ENCODE data around the gene WWOX.

The WWOX gene

DNA sequence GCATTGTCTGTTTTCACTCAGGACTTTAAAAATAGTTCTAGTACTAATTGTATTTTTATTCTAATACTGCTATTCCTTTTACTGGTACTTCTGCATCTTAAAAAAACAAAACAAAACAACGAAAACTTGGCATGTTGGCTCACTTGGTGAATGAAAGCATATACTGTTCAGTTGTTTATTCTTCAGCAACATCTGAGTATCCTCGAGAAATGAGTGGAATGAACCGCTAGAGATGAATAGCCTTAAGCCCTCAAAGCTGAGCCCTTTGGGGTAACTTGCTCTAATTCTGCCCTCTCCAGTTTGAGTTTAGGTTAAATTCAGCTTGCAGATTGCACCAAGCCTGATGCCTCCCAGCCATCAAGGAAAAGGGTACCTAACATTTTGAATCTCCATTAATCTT is 126.5 kb downstream of the WWOX start:
- DNase-seq (ENCODE audit: low read depth) = no peak

DNA sequence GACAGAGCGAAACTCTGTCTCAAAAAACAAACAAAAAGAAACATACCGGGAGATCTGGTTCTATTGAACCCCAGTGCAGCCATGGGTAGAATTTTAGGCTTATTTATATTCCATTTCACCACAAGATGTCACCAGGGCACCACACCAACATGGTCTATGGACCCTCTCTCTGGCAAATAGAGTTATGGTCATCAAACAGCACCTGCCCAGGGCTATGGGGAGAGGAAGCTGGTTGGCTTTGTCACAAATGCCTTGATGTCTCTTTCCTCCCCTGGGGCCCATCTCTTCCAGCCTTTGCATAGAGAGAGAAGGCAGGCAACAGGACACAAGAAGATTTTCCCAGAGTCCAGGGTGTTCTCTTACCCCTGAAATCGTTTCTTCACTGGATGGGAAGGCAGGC is 128.4 kb downstream of the WWOX start:
- no peak for DNase-seq (ENCODE audit: low read depth)

DNA sequence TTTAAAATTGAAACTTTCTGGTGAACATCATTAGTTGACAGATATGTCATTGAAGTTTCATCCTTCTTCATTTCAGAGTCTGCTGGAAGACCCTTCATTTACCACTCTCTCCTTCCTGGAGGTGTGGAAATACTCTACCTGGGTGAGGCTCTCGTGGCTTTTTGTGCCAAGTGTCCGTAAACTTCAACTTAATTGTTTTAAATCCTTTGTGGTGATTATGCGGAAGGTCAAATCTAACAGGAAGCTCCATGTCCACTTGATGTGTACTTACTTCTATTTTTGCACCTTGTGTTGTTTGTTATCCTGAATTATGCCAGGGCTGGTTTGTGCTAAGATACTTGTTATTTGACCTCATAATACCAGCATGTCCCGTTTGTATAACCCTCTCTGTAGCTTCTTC is 129.2 kb downstream of the WWOX start:
- DNase-seq (ENCODE audit: low read depth) = no peak

DNA sequence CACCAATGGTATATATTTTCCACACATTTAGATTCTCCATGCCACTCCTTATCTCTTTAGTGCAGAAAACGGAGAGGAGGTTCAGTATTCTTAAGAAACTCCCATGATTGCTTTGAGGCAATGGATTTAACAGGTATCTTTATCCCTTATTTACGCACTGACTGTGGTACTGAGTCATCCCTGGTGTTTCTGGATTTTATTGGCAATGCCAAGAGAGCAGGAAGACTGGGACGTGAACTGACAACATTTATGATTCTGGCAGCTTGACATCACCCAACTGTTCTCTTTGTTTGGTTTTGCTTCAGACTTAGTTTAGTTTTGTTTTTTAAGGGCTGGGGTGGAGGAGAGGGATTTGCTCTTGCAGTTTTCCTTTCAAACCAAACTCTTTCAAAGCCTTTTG is 131.4 kb downstream of the WWOX start:
- DNase-seq (ENCODE audit: low read depth) = no peak

DNA sequence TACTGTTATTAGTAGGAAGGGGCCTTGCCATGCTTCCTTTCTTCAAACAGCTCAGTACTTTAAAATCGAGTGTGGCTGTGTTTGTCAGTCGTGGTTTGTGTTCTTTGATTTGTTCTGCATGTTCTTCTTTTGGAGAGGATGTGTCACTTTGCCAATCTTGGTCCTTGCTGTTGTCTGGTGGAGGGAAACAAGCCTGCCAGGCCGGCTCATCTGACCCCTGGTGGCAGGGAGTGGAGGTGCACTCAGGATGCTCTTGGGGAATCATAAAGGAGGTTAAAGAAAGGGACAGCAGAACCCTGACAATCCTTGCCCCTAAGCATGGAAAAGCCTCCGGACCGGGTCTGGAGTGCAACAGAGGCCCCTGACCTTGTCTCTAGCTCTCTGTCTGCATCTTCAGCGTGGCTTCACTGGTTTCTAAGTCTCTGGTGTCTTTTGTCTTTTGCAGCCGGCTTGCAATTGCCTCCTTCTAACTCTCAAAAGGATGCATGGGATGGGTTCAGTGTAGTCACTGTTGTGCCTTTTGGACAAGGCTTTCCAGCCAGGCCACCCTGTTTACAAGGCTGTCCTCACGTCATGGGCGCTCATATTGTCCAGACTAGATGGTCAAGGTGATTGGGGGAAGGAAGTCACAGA is 135.8 kb downstream of the WWOX start:
- peak; percentile 10 for DNase-seq (ENCODE audit: low read depth)

DNA sequence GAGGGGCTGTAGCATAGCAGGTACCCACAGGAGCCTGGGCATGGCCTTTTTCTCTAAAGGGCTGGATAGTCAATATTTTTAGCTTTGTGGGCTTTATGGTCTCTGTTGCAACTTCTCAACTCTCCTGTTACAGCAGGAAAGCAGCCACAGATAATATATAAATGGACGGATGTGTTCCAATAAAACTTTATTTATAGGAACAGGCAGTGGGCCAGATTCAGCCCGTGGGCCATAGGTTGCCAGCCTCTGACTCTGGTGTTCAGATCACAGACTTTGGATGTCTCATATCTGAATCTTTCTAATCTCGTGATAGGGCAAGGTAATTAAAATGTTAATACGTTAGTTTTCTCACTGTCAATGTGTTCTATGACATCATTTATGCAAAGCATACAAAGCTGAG is 136.4 kb downstream of the WWOX start:
- no peak for DNase-seq (ENCODE audit: low read depth)

DNA sequence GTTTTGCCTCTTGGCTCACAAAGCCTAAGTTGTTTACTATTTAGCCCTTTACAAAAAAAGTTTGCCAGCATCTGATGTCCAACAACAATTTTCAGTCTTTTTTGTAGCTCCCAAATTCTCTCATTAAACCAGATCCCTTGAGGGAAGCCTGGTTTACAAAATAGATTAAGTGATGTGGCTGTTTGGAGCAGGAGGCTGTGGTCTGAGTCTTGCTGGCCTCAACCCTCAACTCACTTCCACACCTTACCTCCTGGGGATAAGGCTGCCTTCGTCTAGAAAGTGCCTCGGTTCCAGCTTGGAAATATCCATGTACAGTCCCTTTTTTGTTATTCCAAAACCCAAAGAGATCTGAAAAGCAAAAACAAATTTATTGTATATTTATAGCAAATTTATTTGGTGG is 138.4 kb downstream of the WWOX start:
- DNase-seq (ENCODE audit: low read depth) = no peak

DNA sequence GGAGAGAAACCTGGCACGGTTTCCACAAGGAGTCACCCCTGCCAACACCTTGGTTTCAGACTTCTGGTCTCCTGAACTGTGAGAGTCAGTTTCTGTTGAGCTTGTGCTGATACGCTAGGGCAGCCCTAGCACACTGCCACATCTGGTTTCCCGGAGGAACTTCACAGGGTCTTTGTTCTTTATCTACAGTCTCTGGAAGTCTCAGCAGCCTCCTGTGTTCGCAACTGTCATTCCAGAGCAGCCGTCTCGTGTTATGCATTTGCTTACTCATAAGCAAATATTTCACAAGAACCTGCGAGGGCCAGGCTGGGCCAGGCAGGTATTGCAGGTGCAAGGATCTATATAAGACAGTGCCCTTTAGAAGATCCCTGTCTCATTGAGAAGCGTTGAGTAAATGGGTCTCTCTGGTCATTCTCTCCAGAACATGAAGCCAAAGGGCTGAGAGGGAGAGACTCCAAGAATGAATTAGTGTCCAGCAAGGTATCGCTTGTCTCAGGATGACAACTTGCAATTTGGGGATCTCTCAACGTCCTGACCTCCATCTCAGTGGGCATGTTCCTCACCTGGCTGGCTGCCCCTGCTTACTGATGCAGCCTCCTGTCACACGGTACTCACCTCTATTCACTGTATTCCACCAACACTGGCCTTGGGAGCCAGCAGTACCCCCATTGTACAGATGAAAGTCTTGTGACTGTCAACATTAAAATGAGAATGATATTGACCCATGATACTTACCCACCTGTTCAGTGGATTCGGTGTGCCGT is 141.2 kb downstream of the WWOX start:
- no peak for DNase-seq (ENCODE audit: low read depth)

DNA sequence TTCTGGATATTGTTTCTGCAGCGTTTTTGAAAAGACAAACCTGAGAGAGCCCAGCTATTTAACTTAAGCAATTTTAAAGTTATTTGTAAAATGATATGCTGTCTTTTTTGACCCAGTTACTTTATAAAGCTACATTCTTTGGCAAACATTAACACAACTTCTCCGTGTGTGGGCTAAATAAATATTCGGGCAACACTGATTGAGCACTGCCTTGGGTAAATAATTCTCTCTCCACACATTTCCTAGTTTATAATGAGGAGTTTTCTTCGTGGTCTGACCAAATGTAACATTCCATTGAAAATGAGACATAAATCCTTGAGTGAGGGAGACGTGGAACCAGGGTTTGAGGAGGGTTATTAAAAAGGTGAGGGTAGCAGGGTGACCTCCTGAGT is 142.8 kb downstream of the WWOX start:
- no peak for DNase-seq (ENCODE audit: low read depth)

DNA sequence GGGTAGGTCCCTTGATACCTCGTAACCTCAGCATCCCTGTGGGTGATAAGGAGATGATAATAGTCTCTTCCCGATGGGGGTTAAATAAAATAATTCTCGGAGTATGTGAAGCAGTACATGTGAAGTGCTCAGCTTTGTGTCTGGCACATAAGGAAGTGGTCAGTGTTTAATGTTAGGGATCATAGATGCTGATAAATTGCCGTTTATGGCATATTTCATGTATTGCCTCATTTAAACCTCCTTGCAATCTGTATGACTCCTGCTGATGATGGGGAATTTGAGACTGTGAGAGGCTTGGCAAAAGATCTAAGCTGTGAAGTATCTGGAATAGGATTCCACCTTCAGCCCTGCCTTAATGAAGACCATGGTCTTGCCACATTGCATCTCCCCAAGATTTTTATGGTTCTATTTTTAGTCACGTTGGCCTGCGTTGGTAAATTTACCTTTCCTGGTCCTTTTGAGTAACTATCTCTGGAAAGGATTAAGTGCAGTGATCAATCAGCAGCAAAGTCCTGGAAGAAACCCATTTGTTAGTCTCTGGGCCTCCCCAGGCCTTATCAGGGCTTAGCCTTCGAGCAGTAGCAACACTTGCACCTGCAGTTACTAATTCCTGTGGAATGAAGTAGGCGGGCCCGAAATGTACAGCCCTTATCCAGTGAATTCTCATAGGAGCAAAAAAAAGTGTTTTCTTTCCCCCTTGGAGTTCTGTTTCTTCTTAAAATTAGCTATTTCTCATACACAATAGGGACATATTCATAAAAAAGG is 144.9 kb downstream of the WWOX start:
- DNase-seq (ENCODE audit: low read depth) = no peak

DNA sequence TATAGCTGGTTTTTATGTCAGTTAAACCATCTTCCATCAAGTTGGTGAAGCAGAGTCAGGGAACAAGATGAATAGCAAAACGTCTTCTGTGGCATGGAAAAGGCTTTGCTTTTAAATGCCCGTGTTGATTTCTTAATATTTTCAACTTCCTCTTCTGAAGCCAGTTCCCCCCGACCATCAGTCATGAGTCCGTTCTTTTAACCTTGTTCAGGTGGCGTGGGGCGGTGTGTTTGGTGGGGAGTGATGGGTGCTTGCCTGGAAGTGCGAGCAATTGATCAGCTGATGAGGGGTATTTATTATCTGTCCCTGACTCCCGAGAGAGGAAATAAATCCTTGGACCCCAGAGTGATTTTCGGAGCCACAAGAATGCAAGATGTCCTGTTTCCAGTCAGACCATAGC is 147.1 kb downstream of the WWOX start:
- DNase-seq (ENCODE audit: low read depth) = no peak

DNA sequence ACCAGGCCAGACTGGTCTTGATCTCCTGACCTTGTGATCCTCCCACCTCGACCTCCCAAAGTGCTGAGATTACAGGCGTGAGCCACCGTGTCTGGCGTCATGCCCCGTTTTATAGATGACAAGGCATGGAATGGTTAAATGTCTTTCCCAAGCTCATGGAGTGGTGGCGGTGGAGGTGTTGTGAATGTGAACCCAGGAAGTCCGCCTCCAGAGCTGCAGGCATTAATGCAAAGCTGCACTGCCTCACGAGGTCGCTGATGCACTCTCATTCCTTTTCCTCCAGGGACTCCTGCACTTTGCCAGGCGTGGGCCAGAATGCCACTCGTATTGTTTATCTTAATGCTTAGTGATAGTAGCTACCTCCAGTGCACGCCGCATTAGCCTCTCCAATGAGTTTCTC is 149.6 kb downstream of the WWOX start:
- DNase-seq (ENCODE audit: low read depth) = no peak

DNA sequence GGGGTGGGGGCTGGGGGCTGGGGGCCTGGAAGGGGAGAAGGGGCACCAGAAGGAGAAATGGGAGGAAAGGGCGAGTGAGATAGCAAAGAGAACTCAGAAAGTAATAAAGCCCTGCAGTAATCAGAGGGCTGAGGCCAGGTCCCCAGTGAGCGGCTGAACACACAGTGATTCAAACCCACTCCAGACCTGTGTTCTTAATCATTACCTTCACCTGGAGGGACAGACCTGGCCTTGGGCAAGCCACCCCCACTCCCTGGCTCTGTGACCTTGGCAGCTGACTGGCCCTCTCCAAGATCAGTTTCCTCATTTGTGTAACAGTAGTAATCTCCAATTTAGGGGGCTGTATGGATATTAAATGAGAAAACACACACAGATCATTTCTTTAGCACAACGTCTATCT is 150.4 kb downstream of the WWOX start:
- DNase-seq (ENCODE audit: low read depth) = no peak

DNA sequence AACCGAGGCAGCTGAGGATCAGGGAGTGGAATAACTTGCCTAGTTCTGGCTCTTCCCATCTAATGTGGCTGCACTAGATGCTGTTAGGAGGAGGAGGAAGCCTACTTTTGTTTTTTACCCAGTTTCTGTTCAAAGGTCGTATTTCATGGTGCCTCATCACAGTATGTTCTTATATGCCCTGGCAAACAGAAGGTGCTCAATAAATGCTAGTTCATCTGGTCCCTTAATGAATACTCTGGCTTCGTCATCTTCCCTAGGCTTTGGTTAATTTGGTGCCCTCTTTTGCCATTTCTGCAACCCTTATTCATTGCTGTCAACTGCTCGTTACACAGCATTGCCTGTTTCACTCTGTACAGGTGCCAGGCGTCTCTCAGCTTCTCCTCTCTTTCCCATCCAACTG is 151.7 kb downstream of the WWOX start:
- no peak for DNase-seq (ENCODE audit: low read depth)

DNA sequence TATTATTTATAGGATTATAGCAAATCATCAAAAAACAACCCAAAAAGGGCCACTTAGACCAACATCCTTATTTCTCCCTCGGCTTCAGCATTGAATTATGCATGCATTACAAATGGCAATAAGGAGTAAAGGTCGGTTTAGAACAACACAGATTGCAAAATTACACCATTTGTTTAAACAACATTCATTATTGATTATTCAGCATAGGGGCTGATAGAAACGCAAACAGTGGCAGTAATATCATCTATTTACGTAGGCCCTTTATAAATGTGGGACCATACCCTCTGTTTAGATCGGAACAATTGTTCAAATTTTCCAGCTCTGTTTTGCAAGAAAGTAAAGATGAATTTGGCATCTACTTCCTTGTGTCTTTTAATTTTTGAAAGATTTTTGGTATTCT is 153.3 kb downstream of the WWOX start:
- DNase-seq (ENCODE audit: low read depth) = no peak

DNA sequence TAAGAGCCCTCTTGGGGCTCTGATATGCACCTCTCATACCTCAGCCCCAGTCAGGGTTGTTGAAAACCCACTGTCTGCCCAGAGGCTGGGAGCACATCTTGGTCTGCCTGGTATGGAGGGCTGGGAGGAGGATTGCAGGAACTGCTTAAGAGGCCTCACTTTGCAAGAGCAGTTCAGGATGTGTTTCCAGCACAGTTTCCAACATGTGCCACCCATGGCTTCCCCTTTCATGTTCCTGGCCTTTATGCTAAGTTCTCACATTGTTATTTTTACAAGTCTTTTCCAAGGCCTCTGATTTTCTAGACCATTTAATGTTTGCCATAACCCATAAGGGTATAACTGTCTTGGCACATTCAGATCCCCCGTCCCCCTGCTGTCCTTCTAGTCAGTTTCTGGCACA is 155.4 kb downstream of the WWOX start:
- DNase-seq (ENCODE audit: low read depth) = no peak

DNA sequence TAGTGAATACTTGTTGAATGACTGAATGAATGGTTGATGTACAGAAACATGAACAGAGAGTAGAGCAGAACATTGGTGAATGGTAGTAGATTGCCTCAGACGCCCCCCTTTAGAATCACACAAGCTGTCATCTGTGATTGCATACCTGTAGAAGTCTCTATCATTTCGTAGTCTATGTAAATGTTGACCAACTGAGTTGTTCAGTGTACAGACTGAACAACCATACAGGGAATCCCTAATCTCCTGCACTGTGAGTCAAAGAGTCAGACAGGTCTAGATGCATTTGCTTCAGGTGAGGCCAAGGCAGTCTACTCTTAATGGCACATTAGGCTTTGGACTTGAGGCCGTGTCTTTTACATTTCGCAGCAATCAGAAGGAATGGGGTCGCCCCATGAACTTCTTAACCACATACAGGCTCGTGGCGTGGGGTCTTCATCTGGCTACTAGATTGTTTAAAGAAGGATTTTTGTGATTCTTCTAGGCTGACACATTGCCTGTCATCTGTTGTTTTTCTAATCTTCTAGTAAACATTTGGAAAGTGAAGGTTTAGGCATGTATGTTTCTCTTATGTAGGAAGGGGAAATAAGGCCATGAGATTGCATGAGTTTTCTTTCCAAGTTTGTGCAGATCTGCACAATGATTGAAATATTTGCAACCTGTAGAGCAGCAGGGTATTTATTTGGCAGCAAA is 157.4 kb downstream of the WWOX start:
- no peak for DNase-seq (ENCODE audit: low read depth)

DNA sequence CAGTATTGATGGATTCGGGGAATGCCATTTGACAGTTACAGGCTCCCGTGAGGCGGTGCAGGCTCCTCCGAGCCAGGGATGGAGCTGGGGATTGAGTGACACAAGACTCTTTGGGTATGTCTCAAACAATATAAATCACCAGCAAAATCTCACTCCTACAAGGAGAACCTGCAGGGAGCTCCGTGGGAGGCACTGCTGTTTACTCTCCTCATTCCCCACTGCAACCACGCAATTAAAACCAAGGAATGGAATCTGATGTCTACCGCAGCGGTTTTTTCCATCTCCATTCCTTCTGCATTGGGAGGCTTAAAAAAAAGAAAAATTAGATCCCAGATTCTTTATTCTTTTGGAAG is 157.9 kb downstream of the WWOX start:
- DNase-seq (ENCODE audit: low read depth) = no peak

DNA sequence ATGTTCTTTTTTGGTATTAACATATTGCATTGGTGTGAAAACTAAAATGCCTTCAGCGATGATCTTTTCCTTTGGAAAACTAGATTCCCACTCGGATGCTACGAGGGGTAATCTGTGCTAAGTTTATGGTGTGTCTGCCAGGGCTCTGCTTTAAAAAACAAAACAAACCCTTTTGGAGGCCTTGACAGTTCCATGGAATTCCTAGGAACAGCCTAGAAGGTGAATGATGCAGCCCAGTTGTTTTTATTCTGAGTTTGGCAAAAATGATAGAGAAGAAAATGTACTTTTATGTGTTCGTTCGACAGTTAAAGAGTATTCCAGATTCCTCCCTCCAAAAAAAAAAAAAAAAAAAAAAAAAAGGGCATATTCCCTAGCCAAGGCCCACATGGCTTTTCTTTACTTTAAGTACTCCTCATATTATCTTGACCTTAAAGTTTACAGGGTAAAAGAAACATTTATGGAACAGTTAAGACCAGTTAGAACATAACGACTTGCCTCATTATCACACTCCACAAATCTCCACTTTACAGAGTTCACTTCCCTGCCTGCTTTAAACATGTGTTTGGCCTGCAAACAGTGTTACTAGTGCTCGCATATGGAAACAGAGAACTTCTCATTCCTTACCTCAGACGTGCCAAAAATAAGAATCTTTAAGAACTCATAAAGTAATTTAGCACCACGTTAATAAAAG is 159.1 kb downstream of the WWOX start:
- no peak for DNase-seq (ENCODE audit: low read depth)

DNA sequence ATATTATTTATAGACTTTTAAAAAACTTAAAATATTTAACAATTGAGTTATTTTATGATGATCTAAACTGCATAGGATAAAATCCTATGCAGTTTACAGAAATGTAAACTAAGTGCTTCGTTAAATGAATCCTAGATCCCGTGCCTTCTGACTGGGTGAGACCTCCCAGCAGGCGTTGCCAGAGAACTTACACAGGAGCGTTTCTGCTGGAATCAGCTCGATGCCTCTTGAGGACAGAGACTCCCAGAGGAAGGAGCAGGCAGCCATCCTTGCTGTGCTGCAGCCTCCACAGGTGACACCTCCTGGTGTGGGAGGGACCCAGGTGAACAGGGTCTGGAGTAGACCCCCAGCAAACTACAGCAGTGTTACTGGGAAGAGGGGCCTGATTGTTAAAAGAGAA is 160.4 kb downstream of the WWOX start:
- no peak for DNase-seq (ENCODE audit: low read depth)

DNA sequence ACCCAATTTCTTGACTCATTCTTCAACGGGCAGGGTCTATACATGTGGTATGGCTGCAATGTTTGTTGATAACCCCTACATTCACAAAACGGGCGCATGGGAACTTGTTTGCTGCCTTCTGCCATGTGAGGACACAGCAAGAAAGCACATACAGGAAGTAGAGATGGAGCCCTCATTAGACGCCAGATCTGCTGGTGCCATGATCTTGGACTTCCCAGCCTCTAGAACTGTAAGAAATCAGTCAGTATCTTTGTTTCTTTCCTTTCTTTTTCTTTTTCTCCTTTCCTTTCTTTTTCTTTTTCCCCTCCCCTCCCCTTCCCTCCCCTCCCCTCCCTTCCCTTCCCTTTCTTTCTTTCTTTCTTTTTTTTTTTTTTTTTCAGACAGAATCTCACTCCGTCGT is 165.2 kb downstream of the WWOX start:
- no peak for DNase-seq (ENCODE audit: low read depth)

DNA sequence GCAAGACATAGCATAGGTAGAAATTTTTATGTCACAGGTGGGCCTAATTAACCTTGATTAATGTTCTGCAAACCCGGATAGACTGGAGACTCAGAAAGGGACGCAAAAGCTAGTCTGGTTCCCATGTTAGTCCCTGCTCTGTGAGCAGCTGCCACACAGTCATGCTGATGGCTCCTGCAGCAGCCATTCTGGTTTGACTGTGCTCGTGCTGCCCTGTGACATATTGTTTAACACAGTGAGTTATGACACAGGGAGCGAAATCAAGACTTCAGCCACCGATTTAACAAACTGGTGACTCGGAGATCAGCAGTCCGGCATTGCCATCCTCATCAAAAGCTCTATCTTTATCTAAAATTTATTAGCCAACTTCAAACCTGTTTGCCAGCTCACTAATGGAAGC is 169.8 kb downstream of the WWOX start:
- no peak for DNase-seq (ENCODE audit: low read depth)

All from T-helper 22 cell (primary cell).